Suprapubic skin (tissue), 3 donors: Measurements from ENCODE around the gene INSC.

Source experiments
- POLR2A ChIP-seq, 2 donors: fragments of 450-650 bp; IDR thresholded peaks; one replicate each; pipeline ENCODE4 v1.6.1; 2017; ENCODE audit warnings: antibody characterized with exemption in 2 of 2, mild to moderate bottlenecking in 2 of 2, moderate library complexity in 2 of 2
- TF ChIP-seq, protein P1 (sequence below), 2 donors: fragments of 200-600 bp in 1 of 2; fragments of 450-650 bp in 1 of 2; sonication (generic) in 1 of 2; IDR thresholded peaks; one replicate each; pipeline ENCODE4 v1.5.1; 2016 to 2019; ENCODE audit warnings: antibody characterized with exemption in 2 of 2, mild to moderate bottlenecking in 1 of 2, moderate library complexity in 1 of 2

DNA sequence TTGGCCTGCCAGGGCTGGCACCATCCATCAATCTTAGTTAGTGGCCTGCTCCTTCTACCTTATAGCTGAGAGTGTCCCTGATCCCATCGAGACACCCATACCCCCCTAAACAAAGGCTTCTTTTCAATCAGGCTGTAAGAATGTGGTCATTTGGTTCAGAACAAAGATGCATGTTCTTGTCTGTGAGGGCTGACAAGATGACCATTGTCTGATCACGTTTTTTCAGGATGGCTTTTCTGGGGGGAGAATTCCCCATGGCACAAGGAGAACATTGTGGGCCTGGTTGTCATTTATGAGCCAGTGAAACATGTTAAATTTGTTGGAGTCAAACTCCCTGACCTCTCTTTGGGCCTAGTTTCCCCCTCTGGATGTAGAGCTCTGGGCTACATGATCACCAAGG, 160.4 kb downstream of the INSC start:
- TF ChIP-seq, protein P1, sequence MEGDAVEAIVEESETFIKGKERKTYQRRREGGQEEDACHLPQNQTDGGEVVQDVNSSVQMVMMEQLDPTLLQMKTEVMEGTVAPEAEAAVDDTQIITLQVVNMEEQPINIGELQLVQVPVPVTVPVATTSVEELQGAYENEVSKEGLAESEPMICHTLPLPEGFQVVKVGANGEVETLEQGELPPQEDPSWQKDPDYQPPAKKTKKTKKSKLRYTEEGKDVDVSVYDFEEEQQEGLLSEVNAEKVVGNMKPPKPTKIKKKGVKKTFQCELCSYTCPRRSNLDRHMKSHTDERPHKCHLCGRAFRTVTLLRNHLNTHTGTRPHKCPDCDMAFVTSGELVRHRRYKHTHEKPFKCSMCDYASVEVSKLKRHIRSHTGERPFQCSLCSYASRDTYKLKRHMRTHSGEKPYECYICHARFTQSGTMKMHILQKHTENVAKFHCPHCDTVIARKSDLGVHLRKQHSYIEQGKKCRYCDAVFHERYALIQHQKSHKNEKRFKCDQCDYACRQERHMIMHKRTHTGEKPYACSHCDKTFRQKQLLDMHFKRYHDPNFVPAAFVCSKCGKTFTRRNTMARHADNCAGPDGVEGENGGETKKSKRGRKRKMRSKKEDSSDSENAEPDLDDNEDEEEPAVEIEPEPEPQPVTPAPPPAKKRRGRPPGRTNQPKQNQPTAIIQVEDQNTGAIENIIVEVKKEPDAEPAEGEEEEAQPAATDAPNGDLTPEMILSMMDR (IDR thresholded peaks at IDR 0.05) = no peak
- no peak for TF ChIP-seq POLR2A (IDR thresholded peaks at IDR 0.05)
